Esophagus squamous epithelium (tissue), 5 donors: Measurements from ENCODE around the gene SF1. TPM values are rescaled to one million over a fixed set of nuclear protein-coding genes. Genes with fewer than 3 reads are reported as not detected.

Experiments
- DNase-seq: peaks from one replicate; lab custom pipeline; 2025; lab: John Stamatoyannopoulos, UW
- H3K27ac ChIP-seq, 4 donors: fragments of 200-600 bp; sonication (generic); one replicate each; pipeline ENCODE4 v1.5.1; 2016 to 2019; ENCODE audit warnings: mild to moderate bottlenecking in 1 of 4
- H3K27me3 ChIP-seq, 4 donors: fragments of 200-600 bp; sonication (generic); 1 replicate in 3 of 4; 2 replicates in 1 of 4; pipeline versions ENCODE4 v1.5.1 to v1.6.0; 2017 to 2021; ENCODE audit warnings: antibody characterized with exemption in 1 of 4
- H3K36me3 ChIP-seq, 3 donors: fragments of 200-600 bp; sonication (generic); one replicate each; pipeline ENCODE4 v1.5.1; 2016 to 2019
- H3K4me1 ChIP-seq, 3 donors: fragments of 200-600 bp; sonication (generic); one replicate each; pipeline ENCODE4 v1.5.1; 2017 to 2019
- H3K4me3 ChIP-seq, 4 donors: fragments of 200-600 bp; sonication (generic); 1 replicate in 3 of 4; 2 replicates in 1 of 4; pipeline ENCODE4 v1.5.1; 2016 to 2019; ENCODE audit warnings: mild to moderate bottlenecking in 2 of 4, moderate library complexity in 1 of 4
- H3K9me3 ChIP-seq, 3 donors: fragments of 200-600 bp; sonication (generic); one replicate each; pipeline ENCODE4 v1.5.1; 2016 to 2019
- POLR2A ChIP-seq, 4 donors: fragments of 450-650 bp; IDR thresholded peaks; one replicate each; pipeline ENCODE4 v1.6.1; 2017; ENCODE audit warnings: antibody characterized with exemption in 4 of 4, mild to moderate bottlenecking in 4 of 4, moderate library complexity in 3 of 4
- WGBS, 2 donors: methylation state at CpG; one replicate each; pipeline ENCODE4 v1.1.5; 2018; 5-methylcytosine and 5-hydroxymethylcytosine counted together
- intact Hi-C: fragments of 100-400 bp; cut with DNase I; formaldehyde crosslinking; loops from one replicate; pipeline ENCODE4 v1.15.0; 2022
- total RNA-seq, 4 donors: library from RNA; depleted of rRNA; stranded (reverse); fragments of >200 nt; gene quantifications; one replicate each; pipeline ENCODE4 v1.1.0, GENCODE V29; 2016
- TF ChIP-seq, protein P1 (sequence below), 6 experiments: fragments of 450-650 bp in 4 of 6; fragments of 200-600 bp in 2 of 6; sonication (generic) in 2 of 6; IDR thresholded peaks; one replicate each; pipeline ENCODE4 v1.5.1; 2016 to 2019; ENCODE audit warnings: antibody characterized with exemption in 6 of 6, mild to moderate bottlenecking in 4 of 6, moderate library complexity in 4 of 6
- donor health status: DM: yes; HTN: yes; CAD: no.

SF1 gene
- total RNA-seq, 4 donors from 2014 or later: 136 to 292 (median 223) TPM

DNA sequence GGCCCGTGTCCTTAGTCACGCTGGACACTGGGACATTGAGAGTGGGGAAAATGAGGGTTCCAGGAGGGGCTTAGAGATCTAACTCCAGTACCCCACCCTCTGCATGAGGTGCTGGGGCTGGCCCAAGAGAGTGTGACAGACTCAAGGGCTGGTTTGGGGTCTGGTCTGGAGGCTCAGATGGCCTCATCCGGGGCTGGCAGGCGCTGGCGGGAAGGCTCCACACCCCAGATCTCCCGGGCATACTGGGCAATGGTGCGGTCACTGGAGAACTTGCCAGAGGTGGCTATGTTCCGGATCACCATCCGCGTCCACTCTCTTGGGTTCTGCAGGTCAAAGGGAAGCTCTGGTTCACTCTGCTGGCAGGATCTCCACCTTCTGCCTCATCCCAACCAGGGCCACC, 31.9 kb downstream of the SF1 start:
- intact Hi-C loops: no loop called here
- 57 to 89% methylated on average over 7 to 8 of the region's 10 CpGs for WGBS, 2 donors
- Histone ChIP-seq H3K4me1 (peaks cover 30 to 48% (median 34%) of the 10 kb centered on the region in 3 donors), H3K27ac (peak overlapping the region; percentile 74 to 95 (median 88)), H3K36me3 (no peaks in the 10 kb centered on the region), H3K4me3 (peak overlapping the region in 1 of 4 donors; percentile 77), H3K9me3 (no peaks in the 10 kb centered on the region), H3K27me3 (peaks cover 0 to 51% (median 10%) of the 10 kb centered on the region in 4 donors)
- DNase-seq: no peak
- no peak for TF ChIP-seq POLR2A (IDR thresholded peaks at IDR 0.05)
- TF ChIP-seq, protein P1, sequence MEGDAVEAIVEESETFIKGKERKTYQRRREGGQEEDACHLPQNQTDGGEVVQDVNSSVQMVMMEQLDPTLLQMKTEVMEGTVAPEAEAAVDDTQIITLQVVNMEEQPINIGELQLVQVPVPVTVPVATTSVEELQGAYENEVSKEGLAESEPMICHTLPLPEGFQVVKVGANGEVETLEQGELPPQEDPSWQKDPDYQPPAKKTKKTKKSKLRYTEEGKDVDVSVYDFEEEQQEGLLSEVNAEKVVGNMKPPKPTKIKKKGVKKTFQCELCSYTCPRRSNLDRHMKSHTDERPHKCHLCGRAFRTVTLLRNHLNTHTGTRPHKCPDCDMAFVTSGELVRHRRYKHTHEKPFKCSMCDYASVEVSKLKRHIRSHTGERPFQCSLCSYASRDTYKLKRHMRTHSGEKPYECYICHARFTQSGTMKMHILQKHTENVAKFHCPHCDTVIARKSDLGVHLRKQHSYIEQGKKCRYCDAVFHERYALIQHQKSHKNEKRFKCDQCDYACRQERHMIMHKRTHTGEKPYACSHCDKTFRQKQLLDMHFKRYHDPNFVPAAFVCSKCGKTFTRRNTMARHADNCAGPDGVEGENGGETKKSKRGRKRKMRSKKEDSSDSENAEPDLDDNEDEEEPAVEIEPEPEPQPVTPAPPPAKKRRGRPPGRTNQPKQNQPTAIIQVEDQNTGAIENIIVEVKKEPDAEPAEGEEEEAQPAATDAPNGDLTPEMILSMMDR (IDR thresholded peaks at IDR 0.05): no peak

DNA sequence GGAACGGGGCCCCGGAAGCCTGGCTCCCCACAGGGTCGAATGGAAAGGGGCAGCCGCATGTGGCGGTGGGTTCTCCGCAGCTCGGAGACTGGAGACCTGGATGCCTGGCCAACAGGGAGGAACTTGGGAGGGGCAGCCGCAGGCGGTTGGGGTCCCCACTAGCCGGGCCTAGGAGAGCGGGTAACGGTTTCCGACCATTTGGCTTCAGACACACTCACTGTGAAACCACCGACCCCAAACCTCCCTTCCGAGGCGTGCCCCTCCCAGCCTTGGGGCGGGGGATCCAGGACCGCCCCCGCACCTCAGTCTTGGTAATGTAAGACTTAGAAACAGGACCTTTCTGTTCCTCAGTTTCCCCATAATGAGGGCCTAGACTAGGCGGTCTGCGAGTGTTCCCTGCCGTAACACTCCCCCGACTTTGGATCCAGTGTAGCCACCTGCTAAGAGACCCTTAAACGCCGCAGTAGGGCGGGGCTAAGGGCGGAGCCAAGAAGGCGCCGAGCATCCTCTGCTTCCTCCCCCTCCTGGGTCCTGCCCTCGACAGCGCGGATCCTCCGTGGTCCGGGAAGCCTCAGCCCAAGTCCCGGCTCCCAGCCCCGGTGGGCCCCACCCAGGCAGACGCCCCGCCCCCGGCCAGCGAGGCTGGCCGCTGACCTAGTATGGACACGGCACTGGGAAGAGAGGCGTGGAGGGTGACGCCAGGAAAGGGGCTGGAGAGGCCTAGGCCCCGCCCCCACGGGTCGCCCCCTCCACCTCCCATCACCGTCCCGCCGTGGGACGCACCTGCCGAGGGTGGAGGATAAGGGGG, 32.6 kb downstream of the SF1 start:
- H3K36me3 ChIP-seq: no peaks in the 10 kb centered on the region
- peak overlapping the region; percentile 74 to 95 (median 88) for H3K27ac ChIP-seq
- no peaks in the 10 kb centered on the region for H3K9me3 ChIP-seq
- TF ChIP-seq, protein P1 (IDR thresholded peaks at IDR 0.05): no peak
- TF ChIP-seq POLR2A (IDR thresholded peaks at IDR 0.05): peak in 2 of 4 donors; percentile 60 to 68
- intact Hi-C loops: no loop called here
- H3K4me3 ChIP-seq: peak overlapping the region; percentile 34 to 77 (median 52)
- H3K4me1 ChIP-seq: peaks cover 30 to 52% (median 34%) of the 10 kb centered on the region in 3 donors
- 0 to 3% methylated on average over 7 to 19 of the region's 52 CpGs for WGBS, 2 donors
- H3K27me3 ChIP-seq: peaks cover 0 to 59% (median 11%) of the 10 kb centered on the region in 4 donors
- DNase-seq: no peak

DNA sequence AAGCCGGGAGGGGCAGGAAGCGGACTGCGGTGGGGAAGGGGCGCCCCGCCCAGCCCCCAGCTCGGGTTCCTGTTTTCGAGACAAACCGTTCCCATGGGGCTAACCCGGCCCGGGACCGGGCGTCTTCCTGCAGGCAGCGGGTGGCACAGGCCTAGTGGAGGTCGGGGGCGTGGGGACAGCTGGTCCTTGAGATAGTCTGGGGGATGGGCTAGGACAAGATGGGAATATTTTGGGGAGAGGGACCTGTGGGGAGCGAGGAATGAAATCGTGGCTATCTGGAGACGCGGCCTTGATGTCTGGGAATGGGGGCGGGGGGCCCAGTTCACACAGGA, 33.2 kb downstream of the SF1 start:
- 0 to 2% methylated on average over 2 to 7 of the region's 20 CpGs for WGBS, 2 donors
- intact Hi-C loops: no loop called here
- TF ChIP-seq, protein P1 (IDR thresholded peaks at IDR 0.05): no peak
- TF ChIP-seq POLR2A (IDR thresholded peaks at IDR 0.05): peak in 2 of 4 donors; percentile 13 to 48
- peak overlapping the region; percentile 74 to 95 (median 88) for H3K27ac ChIP-seq
- H3K9me3 ChIP-seq: no peaks in the 10 kb centered on the region
- DNase-seq: peak; percentile 76
- H3K36me3 ChIP-seq: no peaks in the 10 kb centered on the region
- H3K4me3 ChIP-seq: peak overlapping the region; percentile 34 to 77 (median 52)
- H3K4me1 ChIP-seq: peaks cover 30 to 52% (median 34%) of the 10 kb centered on the region in 3 donors
- peaks cover 0 to 64% (median 11%) of the 10 kb centered on the region in 4 donors for H3K27me3 ChIP-seq

DNA sequence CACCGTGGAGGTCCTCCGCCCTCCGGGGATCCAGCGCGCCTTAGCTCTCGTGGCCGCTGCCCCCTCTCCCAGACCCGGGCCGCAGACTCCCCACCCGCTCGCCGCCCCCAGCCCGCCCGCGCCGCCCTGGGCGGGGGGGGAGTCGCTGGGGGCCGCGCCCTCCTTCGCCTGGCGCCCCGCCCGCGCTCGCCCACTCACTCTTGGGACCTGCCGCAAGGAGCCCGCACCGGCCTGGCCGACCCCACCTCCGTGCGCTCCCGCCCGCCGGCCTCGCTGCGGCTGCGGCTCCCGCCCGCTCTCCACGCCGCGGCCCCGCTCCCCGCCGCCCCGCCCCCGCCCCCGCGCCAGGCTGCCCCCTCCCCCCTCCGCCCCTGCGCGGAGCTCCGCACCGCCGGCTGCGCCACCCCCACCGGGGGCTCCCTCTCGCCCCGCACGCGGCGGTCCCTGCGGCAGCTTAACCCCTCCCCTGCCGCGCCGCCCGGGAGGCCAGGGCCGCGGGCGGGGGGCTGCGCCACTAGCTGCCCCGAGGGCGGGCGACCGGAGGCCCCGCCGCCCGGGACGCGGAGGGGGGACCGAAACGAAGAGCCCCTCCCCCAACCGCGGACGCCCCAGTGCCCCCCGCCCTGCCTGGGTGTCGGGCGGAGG, 33.7 kb downstream of the SF1 start:
- peaks cover 0 to 69% (median 11%) of the 10 kb centered on the region in 4 donors for H3K27me3 ChIP-seq
- H3K4me3 ChIP-seq: peak overlapping the region; percentile 34 to 77 (median 52)
- TF ChIP-seq POLR2A (IDR thresholded peaks at IDR 0.05): no peak
- TF ChIP-seq, protein P1 (IDR thresholded peaks at IDR 0.05): no peak
- H3K36me3 ChIP-seq: no peaks in the 10 kb centered on the region
- peaks cover 30 to 52% (median 34%) of the 10 kb centered on the region in 3 donors for H3K4me1 ChIP-seq
- no peaks in the 10 kb centered on the region for H3K9me3 ChIP-seq
- peak overlapping the region; percentile 74 to 95 (median 88) for H3K27ac ChIP-seq
- no CpG with 5 or more reads among the region's 89 CpGs for whole genome bisulfite sequencing, 2 donors
- intact Hi-C loops: no loop called here
- no peak for DNase-seq
